ENCODE results near the gene GPT2.

The GPT2 gene

GRCh38 chr16:46926470-46927225, 42.5 kb downstream of the GPT2 start:
- ATAC-seq = no peak
- TF ChIP-seq ARNTL (CRISPR knock-in tag; IDR thresholded peaks at IDR 0.05; ENCODE audit: borderline replicate concordance, low read depth) = no peak
- TF ChIP-seq ZC3H10 (CRISPR knock-in tag; IDR thresholded peaks at IDR 0.05) = no peak
- TF ChIP-seq ZFP30 (CRISPR knock-in tag; IDR thresholded peaks at IDR 0.05) = no peak
- TF ChIP-seq, protein P1, sequence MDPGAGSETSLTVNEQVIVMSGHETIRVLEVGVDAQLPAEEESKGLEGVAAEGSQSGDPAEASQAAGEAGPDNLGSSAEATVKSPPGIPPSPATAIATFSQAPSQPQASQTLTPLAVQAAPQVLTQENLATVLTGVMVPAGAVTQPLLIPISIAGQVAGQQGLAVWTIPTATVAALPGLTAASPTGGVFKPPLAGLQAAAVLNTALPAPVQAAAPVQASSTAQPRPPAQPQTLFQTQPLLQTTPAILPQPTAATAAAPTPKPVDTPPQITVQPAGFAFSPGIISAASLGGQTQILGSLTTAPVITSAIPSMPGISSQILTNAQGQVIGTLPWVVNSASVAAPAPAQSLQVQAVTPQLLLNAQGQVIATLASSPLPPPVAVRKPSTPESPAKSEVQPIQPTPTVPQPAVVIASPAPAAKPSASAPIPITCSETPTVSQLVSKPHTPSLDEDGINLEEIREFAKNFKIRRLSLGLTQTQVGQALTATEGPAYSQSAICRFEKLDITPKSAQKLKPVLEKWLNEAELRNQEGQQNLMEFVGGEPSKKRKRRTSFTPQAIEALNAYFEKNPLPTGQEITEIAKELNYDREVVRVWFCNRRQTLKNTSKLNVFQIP (CRISPR knock-in tag; IDR thresholded peaks at IDR 0.05; ENCODE audit: borderline replicate concordance, low read depth) = no peak
- TF ChIP-seq GLIS3 (CRISPR knock-in tag; IDR thresholded peaks at IDR 0.05) = no peak
- no peak for TF ChIP-seq TCF4 (CRISPR knock-in tag; IDR thresholded peaks at IDR 0.05; ENCODE audit: borderline replicate concordance)
- TF ChIP-seq TOX (CRISPR knock-in tag; IDR thresholded peaks at IDR 0.05; ENCODE audit: borderline replicate concordance) = no peak
- no peak for TF ChIP-seq CSDC2 (CRISPR knock-in tag; IDR thresholded peaks at IDR 0.05)
- TF ChIP-seq, protein P2, sequence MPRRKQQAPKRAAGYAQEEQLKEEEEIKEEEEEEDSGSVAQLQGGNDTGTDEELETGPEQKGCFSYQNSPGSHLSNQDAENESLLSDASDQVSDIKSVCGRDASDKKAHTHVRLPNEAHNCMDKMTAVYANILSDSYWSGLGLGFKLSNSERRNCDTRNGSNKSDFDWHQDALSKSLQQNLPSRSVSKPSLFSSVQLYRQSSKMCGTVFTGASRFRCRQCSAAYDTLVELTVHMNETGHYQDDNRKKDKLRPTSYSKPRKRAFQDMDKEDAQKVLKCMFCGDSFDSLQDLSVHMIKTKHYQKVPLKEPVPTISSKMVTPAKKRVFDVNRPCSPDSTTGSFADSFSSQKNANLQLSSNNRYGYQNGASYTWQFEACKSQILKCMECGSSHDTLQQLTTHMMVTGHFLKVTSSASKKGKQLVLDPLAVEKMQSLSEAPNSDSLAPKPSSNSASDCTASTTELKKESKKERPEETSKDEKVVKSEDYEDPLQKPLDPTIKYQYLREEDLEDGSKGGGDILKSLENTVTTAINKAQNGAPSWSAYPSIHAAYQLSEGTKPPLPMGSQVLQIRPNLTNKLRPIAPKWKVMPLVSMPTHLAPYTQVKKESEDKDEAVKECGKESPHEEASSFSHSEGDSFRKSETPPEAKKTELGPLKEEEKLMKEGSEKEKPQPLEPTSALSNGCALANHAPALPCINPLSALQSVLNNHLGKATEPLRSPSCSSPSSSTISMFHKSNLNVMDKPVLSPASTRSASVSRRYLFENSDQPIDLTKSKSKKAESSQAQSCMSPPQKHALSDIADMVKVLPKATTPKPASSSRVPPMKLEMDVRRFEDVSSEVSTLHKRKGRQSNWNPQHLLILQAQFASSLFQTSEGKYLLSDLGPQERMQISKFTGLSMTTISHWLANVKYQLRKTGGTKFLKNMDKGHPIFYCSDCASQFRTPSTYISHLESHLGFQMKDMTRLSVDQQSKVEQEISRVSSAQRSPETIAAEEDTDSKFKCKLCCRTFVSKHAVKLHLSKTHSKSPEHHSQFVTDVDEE (CRISPR knock-in tag; IDR thresholded peaks at IDR 0.05) = no peak
- TF ChIP-seq, protein P3, sequence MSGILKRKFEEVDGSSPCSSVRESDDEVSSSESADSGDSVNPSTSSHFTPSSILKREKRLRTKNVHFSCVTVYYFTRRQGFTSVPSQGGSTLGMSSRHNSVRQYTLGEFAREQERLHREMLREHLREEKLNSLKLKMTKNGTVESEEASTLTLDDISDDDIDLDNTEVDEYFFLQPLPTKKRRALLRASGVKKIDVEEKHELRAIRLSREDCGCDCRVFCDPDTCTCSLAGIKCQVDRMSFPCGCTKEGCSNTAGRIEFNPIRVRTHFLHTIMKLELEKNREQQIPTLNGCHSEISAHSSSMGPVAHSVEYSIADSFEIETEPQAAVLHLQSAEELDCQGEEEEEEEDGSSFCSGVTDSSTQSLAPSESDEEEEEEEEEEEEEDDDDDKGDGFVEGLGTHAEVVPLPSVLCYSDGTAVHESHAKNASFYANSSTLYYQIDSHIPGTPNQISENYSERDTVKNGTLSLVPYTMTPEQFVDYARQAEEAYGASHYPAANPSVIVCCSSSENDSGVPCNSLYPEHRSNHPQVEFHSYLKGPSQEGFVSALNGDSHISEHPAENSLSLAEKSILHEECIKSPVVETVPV (CRISPR knock-in tag; IDR thresholded peaks at IDR 0.05) = no peak
- no peak for TF ChIP-seq ESRRG (CRISPR knock-in tag; IDR thresholded peaks at IDR 0.05)
- no peak for TF ChIP-seq ZNF8 (CRISPR knock-in tag; IDR thresholded peaks at IDR 0.05)
- no peak for TF ChIP-seq RARB (CRISPR knock-in tag; IDR thresholded peaks at IDR 0.05)
- TF ChIP-seq PATZ1 (CRISPR knock-in tag; IDR thresholded peaks at IDR 0.05; ENCODE audit: borderline replicate concordance) = no peak
- TF ChIP-seq CREB5 (CRISPR knock-in tag; IDR thresholded peaks at IDR 0.05; ENCODE audit: low read depth) = no peak
- TF ChIP-seq ZNF70 (CRISPR knock-in tag; IDR thresholded peaks at IDR 0.05) = no peak
- no peak for TF ChIP-seq PPARA (CRISPR knock-in tag; IDR thresholded peaks at IDR 0.05; ENCODE audit: borderline replicate concordance)
- TF ChIP-seq BACH2 (CRISPR knock-in tag; IDR thresholded peaks at IDR 0.05; ENCODE audit: borderline replicate concordance) = no peak
- no peak for TF ChIP-seq SNAI2 (CRISPR knock-in tag; IDR thresholded peaks at IDR 0.05)

- ATAC-seq = no peak
- TF ChIP-seq OSR1 (CRISPR knock-in tag; IDR thresholded peaks at IDR 0.05) = no peak
- no peak for TF ChIP-seq PATZ1 (CRISPR knock-in tag; IDR thresholded peaks at IDR 0.05; ENCODE audit: borderline replicate concordance)
- no peak for TF ChIP-seq ZNF565 (CRISPR knock-in tag; conservative IDR thresholded peaks at IDR 0.05; ENCODE audit: low read depth)
- TF ChIP-seq, protein P2 (CRISPR knock-in tag; IDR thresholded peaks at IDR 0.05) = no peak
- no peak for TF ChIP-seq SNAI2 (CRISPR knock-in tag; IDR thresholded peaks at IDR 0.05)
- TF ChIP-seq RARB (CRISPR knock-in tag; IDR thresholded peaks at IDR 0.05) = no peak
- TF ChIP-seq, protein P1 (CRISPR knock-in tag; IDR thresholded peaks at IDR 0.05; ENCODE audit: borderline replicate concordance, low read depth) = no peak
Observed at GRCh38 chr16:46927273-46927672, 43.1 kb downstream of the GPT2 start.
